SH-SY5Y (cell line): ENCODE results near the gene PSMG1.

Source experiments
- GATA2 ChIP-seq: IDR thresholded peaks from 2 replicates; pipeline ENCODE4 v1.6.1; 2011; ENCODE audit warnings: mild to moderate bottlenecking, low read depth, low read length
- GATA3 ChIP-seq: IDR thresholded peaks from 2 replicates; pipeline ENCODE4 v1.6.1; 2011; ENCODE audit warnings: low read depth, mild to moderate bottlenecking, low read length, moderate library complexity

DNA sequence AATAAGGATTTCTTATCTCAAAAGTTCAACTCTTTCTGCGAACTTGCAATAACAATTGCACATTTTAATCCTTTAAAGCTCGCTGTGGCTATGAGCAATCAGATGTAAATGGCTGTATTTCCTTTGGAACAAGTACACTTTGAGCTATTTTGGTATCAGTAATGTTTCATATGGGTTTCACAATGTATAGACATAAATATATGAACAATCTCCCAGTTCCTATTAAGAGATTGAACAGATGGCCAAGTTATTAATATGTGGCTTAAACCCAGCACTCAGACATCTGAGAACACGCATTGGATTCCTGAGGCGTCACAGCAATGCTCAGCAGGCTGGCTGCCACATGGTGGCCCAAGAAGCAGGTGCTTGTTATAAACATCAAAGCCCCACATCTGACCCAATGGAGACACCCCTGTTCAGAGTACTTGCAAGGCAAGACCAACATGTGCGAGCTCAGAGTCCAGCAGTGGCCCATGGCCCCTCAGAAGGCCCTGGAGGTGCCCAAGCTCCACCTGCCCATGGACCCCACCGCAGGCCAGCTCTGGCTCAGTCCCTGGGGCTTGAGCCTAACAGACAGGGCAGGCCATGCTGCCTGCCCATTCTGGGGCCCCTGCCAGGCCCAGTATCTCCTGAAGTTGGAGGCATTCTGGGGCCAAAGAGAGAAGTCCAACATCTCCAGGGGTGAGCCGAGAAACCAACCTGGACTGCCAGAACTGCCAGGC is 23.7 kb downstream of the PSMG1 start:
- TF ChIP-seq GATA3: no peak
- TF ChIP-seq GATA2: no peak
